Measurements from ENCODE around the gene CTNNA3. TPM values are rescaled to one million over a fixed set of nuclear protein-coding genes. Genes with fewer than 3 reads are reported as not detected.
"Not testable (repeated sequence)": the region's sequence is repeated elsewhere in the genome, so short reads cannot be mapped to it uniquely, and the experiment has no call there.

Gene CTNNA3
- polyA plus RNA-seq, 4 donors: 3.4 to 4.4 (median 4.0) TPM

- no peak for DNase-seq (ENCODE audit: low read depth in 4 of 4, low spot score in 3 of 4)
Observed at GRCh38 chr10:67606572-67606971, 89.4 kb downstream of the CTNNA3 start.

- DNase-seq (ENCODE audit: low read depth in 4 of 4, low spot score in 3 of 4): no peak
Observed at GRCh38 chr10:67603701-67604100, 92.3 kb downstream of the CTNNA3 start.

- DNase-seq (ENCODE audit: low read depth in 4 of 4, low spot score in 3 of 4): no peak
Observed at GRCh38 chr10:67603086-67603485, 92.9 kb downstream of the CTNNA3 start.

- DNase-seq (ENCODE audit: low read depth in 4 of 4, low spot score in 3 of 4): no peak
Observed at GRCh38 chr10:67602268-67602950, 93.6 kb downstream of the CTNNA3 start.

- DNase-seq (ENCODE audit: low read depth in 4 of 4, low spot score in 3 of 4): no peak
Observed at GRCh38 chr10:67599597-67599996, 96.4 kb downstream of the CTNNA3 start.

- DNase-seq (ENCODE audit: low read depth in 4 of 4, low spot score in 3 of 4): no peak
Observed at GRCh38 chr10:67596641-67597040, 99.4 kb downstream of the CTNNA3 start.

- DNase-seq (ENCODE audit: low read depth in 4 of 4, low spot score in 3 of 4): no peak
Observed at GRCh38 chr10:67587771-67588170, 108.2 kb downstream of the CTNNA3 start.

GRCh38 chr10:67575532-67575931 lies 120.5 kb downstream of the CTNNA3 start:
- no peak for DNase-seq (ENCODE audit: low read depth in 4 of 4, low spot score in 3 of 4)

- no peak for DNase-seq (ENCODE audit: low read depth in 4 of 4, low spot score in 3 of 4)
Observed at GRCh38 chr10:67573484-67573883, 122.5 kb downstream of the CTNNA3 start.

- no peak for DNase-seq (ENCODE audit: low read depth in 4 of 4, low spot score in 3 of 4)
Observed at GRCh38 chr10:67571503-67571902, 124.5 kb downstream of the CTNNA3 start.

GRCh38 chr10:67558311-67558710 lies 137.7 kb downstream of the CTNNA3 start:
- not testable (repeated sequence) for DNase-seq (ENCODE audit: low read depth in 4 of 4, low spot score in 3 of 4)

- no peak for DNase-seq (ENCODE audit: low read depth in 4 of 4, low spot score in 3 of 4)
Observed at GRCh38 chr10:67553254-67553653, 142.7 kb downstream of the CTNNA3 start.

GRCh38 chr10:67550838-67551402 lies 145.1 kb downstream of the CTNNA3 start:
- no peak for DNase-seq (ENCODE audit: low read depth in 4 of 4, low spot score in 3 of 4)

GRCh38 chr10:67550046-67550445 lies 145.9 kb downstream of the CTNNA3 start:
- DNase-seq (ENCODE audit: low read depth in 4 of 4, low spot score in 3 of 4): no peak

GRCh38 chr10:67549390-67549789 lies 146.6 kb downstream of the CTNNA3 start:
- DNase-seq (ENCODE audit: low read depth in 4 of 4, low spot score in 3 of 4): no peak

- DNase-seq (ENCODE audit: low read depth in 4 of 4, low spot score in 3 of 4): no peak
Observed at GRCh38 chr10:67541411-67541810, 154.6 kb downstream of the CTNNA3 start.

GRCh38 chr10:67539312-67539711 lies 156.7 kb downstream of the CTNNA3 start:
- no peak for DNase-seq (ENCODE audit: low read depth in 4 of 4, low spot score in 3 of 4)

- DNase-seq (ENCODE audit: low read depth in 4 of 4, low spot score in 3 of 4): peak in 1 of 4 donors; percentile 26
Observed at GRCh38 chr10:67537906-67538305, 158.1 kb downstream of the CTNNA3 start.

GRCh38 chr10:67533376-67533775 lies 162.6 kb downstream of the CTNNA3 start:
- no peak for DNase-seq (ENCODE audit: low read depth in 4 of 4, low spot score in 3 of 4)

GRCh38 chr10:67530990-67531389 lies 165.0 kb downstream of the CTNNA3 start:
- not testable (repeated sequence) for DNase-seq (ENCODE audit: low read depth in 4 of 4, low spot score in 3 of 4)

- DNase-seq (ENCODE audit: low read depth in 4 of 4, low spot score in 3 of 4): no peak
Observed at GRCh38 chr10:67527351-67527750, 168.6 kb downstream of the CTNNA3 start.

GRCh38 chr10:67521546-67521945 lies 174.4 kb downstream of the CTNNA3 start:
- no peak for DNase-seq (ENCODE audit: low read depth in 4 of 4, low spot score in 3 of 4)
